ENCODE results near the gene ACER1. TPM values are rescaled to one million over a fixed set of nuclear protein-coding genes. Genes with fewer than 3 reads are reported as not detected.

ACER1 gene
- total and polyA plus RNA-seq, 2 of the 13 experiments (the other 11 are each of a cell fraction or from before 2014, with no cell fraction given): not detected

GRCh38 chr19:6269101-6269886 lies 64.1 kb downstream of the ACER1 start:
- DNase-seq (ENCODE audit: low spot score) (no peak), FAIRE-seq (no peak), ATAC-seq (no peak)
- peak; percentile 61 for TF ChIP-seq ZBTB38 (CRISPR knock-in tag; IDR thresholded peaks at IDR 0.05)
- peak; percentile 55 for TF ChIP-seq ZBTB33 (CRISPR knock-in tag; IDR thresholded peaks at IDR 0.05)
- TF ChIP-seq HMGA1 (CRISPR knock-in tag; conservative IDR thresholded peaks at IDR 0.05): no peak
- no peak overlapping the region for H3K4me2 ChIP-seq (ENCODE audit: low read depth, low read length)
- H3K27me3 ChIP-seq (ENCODE audit: control insufficient read depth in 1 of 2, insufficient read depth in 2 of 2, low read length in 2 of 2): no peaks in the 10 kb centered on the region
- intact Hi-C loops (cut with micrococcal nuclease; ENCODE audit: unreplicated experiment) (no loop called here), in situ Hi-C loops (cut with HindIII; ENCODE audit: extremely low pct_ligation_motif_present, low pct_unique_long_range_greater_than_20kb) (no loop called here)
- BruUV-seq (replicated peaks): no TSS peak
- CTCF ChIA-PET (ENCODE audit: low intra/inter-chr PET ratio, low total read pairs): no interaction called here
- H3K4me1 ChIP-seq (ENCODE audit: insufficient read depth, low read length): peaks cover 55% of the 10 kb centered on the region
- peaks cover 46% of the 10 kb centered on the region for H3K79me2 ChIP-seq (ENCODE audit: insufficient read depth, low read length)
- WGBS (ENCODE audit: low lambda C conversion rate): 97% methylated on average over 31 of the region's 33 CpGs
- no peak overlapping the region for H3K27ac ChIP-seq (ENCODE audit: extremely low read length, insufficient read depth, low read length)
- H3K4me3 ChIP-seq (replicated peaks in 1 of 3; ENCODE audit: insufficient read depth in 1 of 3, low read depth in 2 of 3, low read length in 3 of 3): no peak overlapping the region
- H3K9me3 ChIP-seq (ENCODE audit: low read length): no peaks in the 10 kb centered on the region
- H2AFZ ChIP-seq (ENCODE audit: low read length): no peak overlapping the region
- H3K36me3 ChIP-seq (replicated peaks in 1 of 2; ENCODE audit: control insufficient read depth in 1 of 2, insufficient read depth in 2 of 2, low read length in 2 of 2): peaks cover 18 to 45% of the 10 kb centered on the region in 2 experiments
- POLR2A ChIA-PET: no interaction called here
- H4K20me1 ChIP-seq (ENCODE audit: insufficient read depth, low read length): peaks cover 8% of the 10 kb centered on the region; the same call in 1 of the 2 replicates
- no peak overlapping the region for H3K9ac ChIP-seq (ENCODE audit: insufficient read depth, low read depth, low read length)

- Histone ChIP-seq H3K36me3 (replicated peaks in 1 of 2; ENCODE audit: control insufficient read depth in 1 of 2, insufficient read depth in 2 of 2, low read length in 2 of 2) (peaks cover 21 to 49% of the 10 kb centered on the region in 2 experiments), H3K79me2 (ENCODE audit: insufficient read depth, low read length) (peaks cover 38% of the 10 kb centered on the region), H3K9ac (ENCODE audit: insufficient read depth, low read depth, low read length) (no peak overlapping the region), H3K27me3 (ENCODE audit: control insufficient read depth in 1 of 2, insufficient read depth in 2 of 2, low read length in 2 of 2) (no peaks in the 10 kb centered on the region), H3K4me2 (ENCODE audit: low read depth, low read length) (no peak overlapping the region), H3K4me3 (replicated peaks in 1 of 3; ENCODE audit: insufficient read depth in 1 of 3, low read depth in 2 of 3, low read length in 3 of 3) (no peak overlapping the region), H2AFZ (ENCODE audit: low read length) (no peak overlapping the region), H3K27ac (ENCODE audit: extremely low read length, insufficient read depth, low read length) (peak overlapping the region; percentile 31), H3K4me1 (ENCODE audit: insufficient read depth, low read length) (peaks cover 46% of the 10 kb centered on the region), H4K20me1 (ENCODE audit: insufficient read depth, low read length) (peaks cover 4% of the 10 kb centered on the region; the same call in 1 of the 2 replicates), H3K9me3 (ENCODE audit: low read length) (no peaks in the 10 kb centered on the region)
- ATAC-seq: no peak
- FAIRE-seq: no peak
- BruUV-seq (replicated peaks): no TSS peak
- intact Hi-C loops (cut with micrococcal nuclease; ENCODE audit: unreplicated experiment) (no loop called here), in situ Hi-C loops (cut with HindIII; ENCODE audit: extremely low pct_ligation_motif_present, low pct_unique_long_range_greater_than_20kb) (no loop called here)
- no peak for DNase-seq (ENCODE audit: low spot score)
- ChIA-PET CTCF (ENCODE audit: low intra/inter-chr PET ratio, low total read pairs) (no interaction called here), POLR2A (no interaction called here)
- over 99% methylated on average over 4 of the region's 4 CpGs for WGBS (ENCODE audit: low lambda C conversion rate)
- TF ChIP-seq CENPT (CRISPR knock-in tag; IDR thresholded peaks at IDR 0.05; ENCODE audit: low read depth) (no peak), ZFP37 (CRISPR knock-in tag; IDR thresholded peaks at IDR 0.05; ENCODE audit: borderline replicate concordance) (no peak), ZNF468 (CRISPR knock-in tag; IDR thresholded peaks at IDR 0.05) (no peak), ZNF510 (CRISPR knock-in tag; IDR thresholded peaks at IDR 0.05; ENCODE audit: low read depth) (no peak), MXD1 (CRISPR knock-in tag; IDR thresholded peaks at IDR 0.05) (no peak), HNF4G (IDR thresholded peaks at IDR 0.05; ENCODE audit: borderline replicate concordance, low read depth, low read length) (no peak), HNF4G (CRISPR knock-in tag; IDR thresholded peaks at IDR 0.05; ENCODE audit: borderline replicate concordance, low read depth) (no peak), U2AF2 (IDR thresholded peaks at IDR 0.05; ENCODE audit: low read depth, low read length) (no peak), SP140L (CRISPR knock-in tag; IDR thresholded peaks at IDR 0.05; ENCODE audit: borderline replicate concordance) (no peak), TRIM22 (IDR thresholded peaks at IDR 0.05) (no peak), ZNF232 (CRISPR knock-in tag; IDR thresholded peaks at IDR 0.05; ENCODE audit: borderline replicate concordance) (no peak), ZNF562 (CRISPR knock-in tag; IDR thresholded peaks at IDR 0.05; ENCODE audit: borderline replicate concordance) (no peak)
Observed at GRCh38 chr19:6268382-6268771, 65.0 kb downstream of the ACER1 start.
